Measurements from ENCODE around the gene SLC7A5.
"Not testable (repeated sequence)": the region's sequence is repeated elsewhere in the genome, so short reads cannot be mapped to it uniquely, and the experiment has no call there.

The SLC7A5 gene

DNA sequence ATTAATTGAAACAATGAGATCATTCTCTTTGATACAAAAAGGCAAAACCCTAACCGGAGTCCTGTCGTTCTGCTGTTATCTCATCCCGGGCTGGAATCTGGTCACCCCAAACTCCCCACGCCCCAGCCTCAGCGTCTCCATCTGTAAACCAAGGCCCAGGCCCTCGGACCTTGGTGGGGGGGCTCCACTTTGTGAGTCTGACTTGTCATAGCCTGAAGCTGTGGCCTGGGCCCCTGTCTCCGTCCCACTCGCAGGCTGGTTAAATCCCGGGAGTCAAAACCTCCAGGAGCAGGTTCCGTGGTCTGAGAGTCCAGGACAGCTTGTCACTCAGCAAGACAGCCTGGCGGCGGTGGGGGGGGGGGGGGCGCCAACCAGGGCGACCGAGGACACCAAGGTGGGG, 50.0 kb downstream of the SLC7A5 start:
- DNase-seq = no peak

- DNase-seq = no peak
Observed at GRCh38 chr16:87818533-87819161, 50.7 kb downstream of the SLC7A5 start.

DNA sequence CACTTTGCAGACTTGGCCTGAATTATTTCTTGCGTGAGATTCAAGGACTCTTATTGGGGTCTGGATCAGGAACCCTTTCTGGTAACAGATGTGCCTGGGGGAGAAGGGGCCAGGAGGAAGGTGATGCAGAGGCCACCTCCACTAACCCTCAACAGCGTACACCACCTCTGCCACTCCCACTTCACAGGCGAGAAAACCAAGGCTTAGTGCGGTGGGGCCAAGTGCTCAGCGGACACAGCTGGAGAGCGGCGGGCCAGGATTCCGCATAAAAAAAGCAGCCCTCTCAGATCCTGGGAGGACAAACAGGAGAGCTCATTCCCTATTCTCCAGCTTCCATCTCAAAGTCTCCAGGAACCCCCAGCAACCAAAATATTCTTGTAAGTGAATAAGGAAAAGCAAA, 51.4 kb downstream of the SLC7A5 start:
- DNase-seq = no peak

DNA sequence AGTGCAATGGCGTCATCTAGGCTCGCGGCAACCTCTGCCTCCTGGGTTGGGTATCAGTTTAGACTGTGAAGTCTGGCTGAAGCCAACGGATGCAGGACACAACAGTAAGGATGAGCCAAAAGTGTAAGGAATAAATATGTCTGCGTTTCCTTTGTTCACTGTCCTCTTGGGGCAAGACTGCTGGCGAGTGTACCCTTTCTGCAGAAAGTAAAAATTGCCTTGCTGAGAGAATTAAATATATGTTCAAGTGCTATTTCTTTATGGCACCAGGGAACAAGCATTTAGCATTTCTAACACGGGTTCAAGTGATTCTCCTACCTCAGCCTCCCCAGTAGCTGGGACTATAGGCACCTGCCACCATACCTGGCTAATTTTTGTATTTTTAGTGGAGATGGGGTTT, 51.9 kb downstream of the SLC7A5 start:
- not testable (repeated sequence) for DNase-seq

DNA sequence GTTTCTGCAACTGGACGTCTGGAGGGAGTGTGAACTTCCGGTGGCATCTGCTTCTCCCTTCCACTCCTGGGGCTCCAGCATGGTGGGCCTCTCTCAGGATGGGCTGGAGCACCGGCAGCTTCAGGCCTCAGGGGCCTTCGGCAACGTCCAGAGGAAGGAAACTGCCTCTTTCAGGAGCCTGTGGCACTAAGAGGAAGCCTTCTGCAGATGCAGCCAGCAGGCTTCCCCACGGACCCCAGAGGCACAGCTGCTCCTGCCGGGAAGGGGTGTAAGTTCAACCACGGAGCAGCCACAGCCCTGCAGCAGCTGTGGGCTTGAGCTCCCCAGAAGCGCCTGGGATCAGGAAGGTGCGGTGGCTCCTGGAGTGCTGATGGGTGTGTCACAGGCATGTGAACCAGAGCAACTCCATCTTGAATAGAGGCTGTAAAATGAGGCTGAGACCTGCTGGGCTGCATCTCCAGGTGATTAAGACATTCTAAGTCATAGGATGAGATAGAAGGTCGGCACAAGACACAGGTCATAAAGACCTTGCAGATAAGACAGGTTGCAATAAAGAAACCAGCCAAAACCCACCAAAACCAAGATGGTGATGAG, 52.7 kb downstream of the SLC7A5 start:
- DNase-seq = no peak

DNA sequence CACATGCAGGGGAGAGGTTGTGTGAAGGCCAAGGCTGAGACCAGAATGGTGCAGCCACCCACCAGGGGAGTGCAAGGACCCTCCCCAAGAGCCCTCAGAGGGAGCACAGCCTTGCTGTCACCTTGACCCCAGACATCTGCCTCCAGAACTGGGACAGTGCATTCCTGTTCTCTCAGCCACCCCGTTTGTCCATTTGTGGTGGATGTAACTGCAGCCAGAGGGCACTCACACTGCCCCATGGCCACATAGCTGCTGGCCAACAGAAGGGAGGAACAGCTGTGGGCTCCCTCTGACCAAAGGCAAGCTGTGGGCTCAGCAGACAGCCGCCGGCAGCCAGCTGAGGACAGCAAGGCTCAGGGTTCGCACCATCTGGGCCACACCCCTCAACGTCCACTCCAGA, 53.7 kb downstream of the SLC7A5 start:
- no peak for DNase-seq

DNA sequence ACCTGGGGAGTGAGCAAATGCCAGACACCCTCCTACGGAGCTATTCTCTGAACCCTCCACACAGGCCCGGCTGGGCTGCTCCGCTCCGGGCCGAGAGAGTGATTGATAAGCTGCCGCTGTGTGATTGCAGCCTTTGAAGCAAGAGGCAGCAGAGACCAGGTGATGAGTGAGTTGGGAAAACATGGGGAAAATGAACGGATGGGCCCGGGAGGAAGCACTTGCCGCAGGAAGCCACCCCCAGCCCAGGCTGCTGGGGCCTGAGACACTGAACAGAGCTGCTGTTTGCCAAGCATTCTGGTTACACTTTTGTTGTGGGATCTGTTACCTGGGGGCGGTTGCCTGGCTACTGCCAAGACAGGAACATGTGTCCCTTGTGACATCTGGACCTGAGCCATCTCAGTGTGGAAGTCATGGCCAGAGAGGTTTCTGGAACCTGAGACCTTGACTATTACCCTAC, 57.1 kb downstream of the SLC7A5 start:
- DNase-seq = no peak

- not testable (repeated sequence) for DNase-seq
Observed at GRCh38 chr16:87811454-87811853, 57.9 kb downstream of the SLC7A5 start.

- DNase-seq = no peak
Observed at GRCh38 chr16:87809150-87809902, 60.0 kb downstream of the SLC7A5 start.

DNA sequence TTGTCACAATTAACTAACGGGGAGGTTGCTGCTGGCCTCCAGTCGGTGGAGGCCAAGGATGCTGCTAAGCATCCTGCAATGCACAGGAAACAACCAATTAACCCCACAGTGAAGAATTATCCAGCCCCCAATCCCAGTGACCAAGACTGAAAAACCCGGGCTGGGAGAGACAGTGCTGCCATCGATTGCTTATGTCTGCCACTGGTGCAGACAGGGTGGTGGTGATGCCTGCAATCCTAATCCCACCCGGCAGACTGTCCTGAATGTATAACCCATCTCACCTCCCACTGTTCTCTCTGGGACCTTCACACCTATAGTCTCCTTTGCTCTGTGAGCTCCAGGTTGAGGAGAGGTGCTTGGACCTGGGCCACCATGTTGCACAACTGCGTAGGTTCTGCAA, 61.2 kb downstream of the SLC7A5 start:
- no peak for DNase-seq

DNA sequence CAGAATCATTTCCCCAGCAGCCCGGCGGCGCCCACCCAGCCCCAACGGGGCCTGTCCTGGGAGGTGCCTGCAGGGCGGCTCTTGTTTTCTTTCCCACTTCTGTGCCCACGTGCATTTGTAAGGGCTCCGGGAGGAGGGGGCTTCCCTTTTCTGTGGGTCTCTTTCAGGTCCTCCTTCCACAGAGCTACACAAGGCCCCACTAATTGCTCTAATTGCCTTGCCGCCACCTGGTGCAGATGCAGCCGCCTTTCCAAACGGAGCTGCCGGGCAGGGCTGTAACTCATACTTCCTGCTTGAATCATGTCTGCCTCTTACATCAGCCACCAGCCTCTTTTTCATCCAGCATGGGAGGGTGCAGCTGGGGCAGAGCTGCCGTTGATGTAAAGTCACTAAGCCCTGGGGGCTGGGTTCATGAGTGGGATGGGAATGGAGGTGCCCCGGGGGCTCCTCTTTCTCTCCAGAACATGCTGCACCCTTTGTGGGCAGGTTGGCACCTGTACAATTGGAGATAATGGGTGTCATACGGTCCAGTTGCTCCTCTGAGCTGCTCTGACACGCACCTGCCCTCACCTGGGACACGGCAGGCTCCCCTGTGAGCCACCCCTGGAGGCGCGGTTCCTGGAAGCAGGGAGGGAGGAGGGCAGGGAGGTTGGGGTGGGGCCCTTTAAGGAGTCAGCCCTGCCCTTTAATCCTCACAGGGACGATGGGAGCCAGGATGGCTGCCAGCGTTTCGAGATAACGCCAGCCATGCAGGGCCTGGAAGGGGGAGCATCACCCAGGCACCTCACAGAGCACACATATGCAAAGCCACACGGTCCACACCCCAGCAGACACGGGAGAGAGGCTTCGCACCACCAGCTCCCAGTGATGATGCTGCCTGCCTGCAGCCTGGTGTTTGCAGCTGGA, 62.4 kb downstream of the SLC7A5 start:
- peak; percentile 91 for DNase-seq

GRCh38 chr16:87806261-87806640, 63.1 kb downstream of the SLC7A5 start:
- peak; percentile 46 for DNase-seq

GRCh38 chr16:87803385-87803784, 65.9 kb downstream of the SLC7A5 start:
- DNase-seq = no peak

- no peak for DNase-seq
Observed at GRCh38 chr16:87802670-87803069, 66.6 kb downstream of the SLC7A5 start.

DNA sequence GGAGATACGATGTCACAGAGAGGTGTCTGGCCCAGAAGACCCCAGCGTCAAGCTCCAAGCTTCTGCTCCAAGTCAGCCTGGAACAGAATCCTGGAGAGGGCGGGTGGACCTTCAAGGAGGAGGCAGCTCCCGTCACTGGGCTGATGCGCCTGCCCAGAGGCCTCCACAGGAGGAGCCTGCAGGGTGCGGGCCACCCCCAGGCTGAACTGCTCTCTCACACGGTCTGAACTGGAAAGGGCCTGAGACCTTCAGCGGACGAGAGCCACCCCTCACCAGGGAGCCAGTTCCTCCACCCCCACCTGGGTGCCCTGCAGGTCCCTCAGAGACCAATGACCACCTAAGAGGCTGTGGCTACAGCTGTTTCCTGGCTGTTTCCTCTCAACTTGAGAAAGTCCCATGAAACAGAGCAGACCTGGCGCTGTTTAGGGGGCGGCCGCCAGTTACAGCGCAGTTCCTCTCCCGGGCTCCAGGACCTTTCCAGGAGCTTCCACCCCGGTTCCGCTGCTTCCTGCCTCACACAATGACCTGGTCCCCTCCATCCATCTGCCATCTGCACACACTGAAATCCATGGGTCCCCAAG, 67.5 kb downstream of the SLC7A5 start:
- no peak for DNase-seq

- DNase-seq = no peak
Observed at GRCh38 chr16:87800497-87800896, 68.8 kb downstream of the SLC7A5 start.

DNA sequence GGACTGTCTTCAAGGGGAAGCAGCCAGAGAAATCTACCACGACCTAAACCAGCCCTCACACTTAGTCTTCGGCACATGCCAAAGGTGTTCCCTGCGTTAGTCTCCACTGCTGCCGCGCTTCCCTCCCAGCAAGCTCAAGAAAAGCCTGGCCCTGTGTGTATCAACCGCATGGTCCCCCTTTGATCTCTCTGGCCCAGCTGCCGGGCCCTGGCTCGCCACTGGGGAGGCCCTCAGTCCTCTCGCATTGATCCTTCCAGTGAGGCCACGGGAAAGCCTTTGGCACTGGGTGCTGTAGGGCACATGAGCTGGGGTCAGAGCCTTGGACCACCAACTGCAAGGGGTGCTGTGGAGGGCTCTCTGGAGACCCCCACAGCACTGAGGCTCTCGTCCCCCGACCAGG, 74.0 kb downstream of the SLC7A5 start:
- DNase-seq = no peak

DNA sequence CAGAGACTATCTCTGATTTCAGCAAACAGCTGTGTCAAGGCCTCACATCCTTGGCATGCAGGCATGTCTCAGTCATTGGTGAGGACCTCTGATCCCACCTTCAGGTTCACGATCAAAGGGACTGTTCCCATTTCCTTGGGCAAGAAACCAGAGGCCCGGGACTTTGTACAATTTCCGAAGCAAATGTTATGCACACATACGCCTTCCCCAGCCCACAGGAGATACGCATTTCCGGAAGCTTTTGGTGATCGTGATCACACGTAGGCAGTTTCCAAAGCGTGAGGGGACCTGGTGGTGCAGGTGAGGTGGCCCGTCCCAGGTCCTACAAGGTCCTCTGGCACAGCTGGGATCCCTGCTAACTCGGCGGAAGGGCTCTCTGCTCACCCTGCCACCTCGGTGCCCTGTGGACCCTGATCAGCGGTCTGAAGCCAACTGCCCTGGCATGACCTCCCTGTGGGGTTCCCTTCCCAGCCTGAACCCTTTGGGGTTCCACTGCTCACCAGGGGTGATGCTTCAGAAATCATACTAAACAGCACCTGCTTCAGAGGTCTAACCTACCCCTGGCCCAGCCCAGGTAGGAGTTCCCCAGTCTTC, 74.7 kb downstream of the SLC7A5 start:
- no peak for DNase-seq

DNA sequence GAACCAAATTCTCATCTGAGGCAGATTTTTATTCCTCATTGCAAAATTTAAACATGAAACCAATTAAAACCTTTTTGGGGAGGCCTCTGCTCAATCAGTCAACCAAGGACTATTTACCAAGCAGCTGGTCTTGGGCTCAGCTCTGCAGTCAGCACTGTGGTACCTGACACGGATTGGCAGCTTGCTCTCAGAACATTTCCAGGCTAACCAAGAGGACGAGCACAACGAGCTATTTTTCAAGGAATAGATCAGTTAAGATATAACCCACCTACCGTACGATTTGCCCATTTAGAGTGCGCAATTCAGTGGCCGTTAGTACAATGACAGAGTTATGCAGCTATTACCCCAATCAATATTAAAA, 77.1 kb downstream of the SLC7A5 start:
- no peak for DNase-seq

- no peak for DNase-seq
Observed at GRCh38 chr16:87791295-87792204, 77.8 kb downstream of the SLC7A5 start.

Data from EL (cell line).